Heart left ventricle (tissue), 13 donors: ENCODE results near the gene SLFN12L.

ENCODE experiments used
- CTCF ChIP-seq, 12 donors: fragments of 200-600 bp; sonication (generic) in 4 of 12; IDR thresholded peaks; one replicate each; pipeline versions ENCODE4 v1.5.0 to v1.8.0; 2018 to 2022; ENCODE audit warnings: antibody characterized with exemption in 12 of 12, mild to moderate bottlenecking in 5 of 12
- POLR2A ChIP-seq, 2 donors: fragments of 450-650 bp; IDR thresholded peaks; one replicate each; pipeline ENCODE4 v1.6.1; 2017; ENCODE audit warnings: antibody characterized with exemption in 2 of 2, mild to moderate bottlenecking in 2 of 2, moderate library complexity in 2 of 2
- donor health status: ischemic (EF 13 %, LVEDD 7.1; RV severe dilation, severe dysfunction).
- donor health status: DM: no; HTN: yes; CAD: no.
- donor health status: DM: no; HTN: no; CAD: no.
- donor health status: ischemic (EF 25% LVEDD 6.9; RV normal size, moderate dysfunction).
- donor health status: ischemic (EF 25% LVEDD 5.7; RV mildly dilated, moderate dysfunction).
- donor health status: ischemic (EF 35%, LVEDD 5.7; RV mildly dilated, moderate dysfunction).
- donor health status: nonischemic (EF 11% LVEDD 7.7; RV severe dilation, severe dysfunction).
- donor health status: DM: yes; HTN: yes; CAD: no.
- donor health status: PGD.
- donor health status: ischemic (EF 29% LVEDD 5.4; RV normal size, mild dysfunction).
- donor health status: nonischemic (EF 23%, LVEDD 6.1; RV moderate dilation, normal function).

DNA sequence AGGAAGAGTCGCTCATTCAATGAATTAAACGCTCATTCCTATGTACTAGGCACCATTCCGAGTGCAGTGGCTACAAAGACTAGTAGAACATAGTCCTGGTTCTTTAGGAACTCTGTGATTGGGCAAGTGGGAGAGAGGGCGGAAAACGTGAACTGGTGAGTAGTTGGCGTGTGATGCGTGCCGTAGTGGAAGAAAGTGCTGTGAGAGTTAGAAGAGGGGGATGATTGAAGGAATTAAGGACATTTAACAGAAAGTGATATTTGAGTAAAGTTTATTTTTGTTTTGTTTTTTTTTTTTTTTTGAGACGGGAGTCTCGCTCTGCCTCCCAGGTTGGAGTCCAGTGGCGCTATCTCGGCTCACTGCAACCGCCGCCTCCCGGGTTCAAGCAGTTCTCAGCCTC lies 31.1 kb upstream of the SLFN12L start:
- TF ChIP-seq CTCF (IDR thresholded peaks at IDR 0.05) (no peak), POLR2A (IDR thresholded peaks at IDR 0.05) (no peak)
